Transverse colon (tissue), 4 donors: ENCODE results near the gene NNAT. TPM values are rescaled to one million over a fixed set of nuclear protein-coding genes. Genes with fewer than 3 reads are reported as not detected.

Experiments
- DNase-seq: peaks from one replicate; pipeline ENCODE4 v3.0.0-alpha.2; 2019
- H3K27ac ChIP-seq, 4 donors: fragments of 200-600 bp; sonication (generic); 2 replicates each; pipeline ENCODE4 v1.5.1; 2016 to 2018; ENCODE audit warnings: inconsistent platforms in 4 of 4
- H3K27me3 ChIP-seq: fragments of 200-600 bp; sonication (generic); 2 replicates; pipeline ENCODE4 v1.5.1; 2017; ENCODE audit warnings: inconsistent platforms
- H3K36me3 ChIP-seq, 4 donors: fragments of 200-600 bp; sonication (generic); 2 replicates each; pipeline ENCODE4 v1.5.1; 2017 to 2019; ENCODE audit warnings: inconsistent platforms in 4 of 4
- H3K4me1 ChIP-seq, 4 donors: fragments of 200-600 bp; sonication (generic); 2 replicates each; pipeline ENCODE4 v1.5.1; 2017 to 2020; ENCODE audit warnings: inconsistent platforms in 4 of 4
- H3K4me3 ChIP-seq, 4 donors: fragments of 200-600 bp; sonication (generic); 1 replicate in 1 of 4; 2 replicates in 3 of 4; pipeline versions ENCODE4 v1.5.1 to v1.6.1; 2017 to 2019; ENCODE audit warnings: inconsistent platforms in 4 of 4
- H3K9me3 ChIP-seq, 2 donors: fragments of 200-600 bp; sonication (generic); 2 replicates each; pipeline ENCODE4 v1.5.1; 2017 to 2019; ENCODE audit warnings: inconsistent platforms in 2 of 2
- CTCF ChIP-seq, 5 experiments: fragments of 200-600 bp in 3 of 5; fragments of 450-650 bp in 2 of 5; sonication (generic) in 3 of 5; IDR thresholded peaks; 1 replicate in 2 of 5; 2 replicates in 3 of 5; pipeline ENCODE4 v1.5.1; 2016 to 2017; ENCODE audit warnings: antibody characterized with exemption in 5 of 5, inconsistent platforms in 3 of 5, mild to moderate bottlenecking in 2 of 5, moderate library complexity in 1 of 5
- EP300 ChIP-seq: sonication (generic); formaldehyde crosslinking; IDR thresholded peaks from one replicate; pipeline ENCODE4 v1.6.1; 2017; ENCODE audit warnings: antibody characterized with exemption, low read depth
- POLR2A ChIP-seq: fragments of 450-650 bp; IDR thresholded peaks from one replicate; pipeline ENCODE4 v1.6.1; 2016; ENCODE audit warnings: antibody characterized with exemption, mild to moderate bottlenecking, moderate library complexity
- POLR2AphosphoS5 ChIP-seq, 3 donors: sonication (generic); formaldehyde crosslinking; IDR thresholded peaks; one replicate each; pipeline ENCODE4 v1.6.1; 2016; ENCODE audit warnings: antibody characterized with exemption in 3 of 3
- WGBS, 2 donors: methylation state at CpG; one replicate each; pipeline ENCODE4 v1.1.5; 2018; ENCODE audit warnings: low coverage in 1 of 2; 5-methylcytosine and 5-hydroxymethylcytosine counted together
- in situ Hi-C, 4 donors: fragments of 200-750 bp; cut with MboI; loops; one replicate each; pipeline versions ENCODE4 v1.15.0 to v1.15.1; 2017; ENCODE audit warnings: low sequenced_read_pairs in 3 of 4, low pct_ligation_motif_present in 1 of 4, low pct_unique_long_range_greater_than_20kb in 1 of 4
- intact Hi-C: fragments of 100-400 bp; cut with DNase I; formaldehyde crosslinking; loops from one replicate; pipeline ENCODE4 v1.15.1; 2023; ENCODE audit warnings: low total_unique reads
- total RNA-seq, 4 donors: library from RNA; depleted of rRNA; stranded (reverse); fragments of >200 nt; gene quantifications; one replicate each; pipeline ENCODE4 v1.1.0, GENCODE V29; 2016

Gene NNAT
- total RNA-seq, 4 donors from 2014 or later = 11.3 to 33.0 (median 14.3) TPM

GRCh38 chr20:37564016-37564387 is 43.0 kb downstream of the NNAT start:
- no peak for TF ChIP-seq POLR2A
- TF ChIP-seq CTCF (IDR thresholded peaks at IDR 0.05) = no peak
- no peak for TF ChIP-seq EP300
- TF ChIP-seq POLR2AphosphoS5 (IDR thresholded peaks at IDR 0.05) = no peak
- intact Hi-C loops = no loop called here
- Histone ChIP-seq H3K9me3 (no peaks in the 10 kb centered on the region), H3K27me3 (peaks cover 82% of the 10 kb centered on the region), H3K27ac (no peak overlapping the region), H3K36me3 (no peaks in the 10 kb centered on the region), H3K4me1 (peaks cover 4 to 5% (median 5%) of the 10 kb centered on the region in 4 donors), H3K4me3 (no peak overlapping the region)
- no peak for DNase-seq
- WGBS, 2 donors = 0 to 34% methylated on average over 1 to 15 of the region's 19 CpGs
- in situ Hi-C loops = loop anchor here in 3 of 4 donors (25.0 kb wide), 2 partner anchors 423 to 673 kb away; no protein-coding TSS in a partner anchor

DNA sequence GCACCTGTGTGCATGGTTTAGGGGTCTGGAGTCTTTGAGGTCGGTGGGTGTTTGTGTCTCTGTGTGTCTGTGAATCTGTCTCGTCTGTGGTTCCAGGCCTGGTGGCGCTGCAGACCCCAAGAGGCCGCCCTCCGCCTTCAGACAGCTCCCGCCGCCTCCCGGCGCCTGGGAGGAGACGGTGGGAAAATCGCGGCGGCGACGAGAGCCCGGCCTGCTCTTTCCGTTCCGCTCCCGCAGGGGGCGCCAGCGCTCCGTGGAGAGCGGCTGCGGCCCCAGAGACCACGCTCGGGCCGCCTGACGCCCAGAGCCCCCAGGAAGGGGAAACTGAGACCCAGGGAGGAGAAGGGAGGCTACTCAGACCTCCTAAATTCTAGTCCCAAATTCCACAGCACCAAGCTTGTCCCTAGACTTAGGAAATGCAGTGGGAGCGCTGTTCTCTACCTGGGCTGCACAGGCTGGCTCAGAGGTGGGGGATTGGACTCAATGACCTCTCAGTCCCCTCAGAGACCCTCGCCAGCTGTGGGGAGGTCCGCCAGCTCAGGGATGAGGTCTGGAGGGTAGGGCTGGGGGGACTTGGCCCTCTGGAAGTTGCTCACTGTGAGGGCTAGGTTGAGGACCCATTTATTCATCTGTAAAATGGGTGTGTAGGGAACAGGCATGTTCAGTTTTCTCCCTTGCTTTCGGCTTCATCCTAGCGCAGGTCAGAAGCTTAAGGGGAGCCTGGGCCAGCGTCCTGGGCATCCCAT is 43.5 kb downstream of the NNAT start:
- H3K27me3 ChIP-seq = peaks cover 88% of the 10 kb centered on the region
- H3K4me3 ChIP-seq = no peak overlapping the region
- in situ Hi-C loops = loop anchor here in 3 of 4 donors (25.0 kb wide), 2 partner anchors 423 to 673 kb away; no protein-coding TSS in a partner anchor
- TF ChIP-seq CTCF (IDR thresholded peaks at IDR 0.05) (peak; percentile 71 to 89 (median 85)), POLR2AphosphoS5 (IDR thresholded peaks at IDR 0.05) (no peak)
- no peak overlapping the region for H3K27ac ChIP-seq
- H3K9me3 ChIP-seq = no peaks in the 10 kb centered on the region
- DNase-seq = peak; percentile 44
- intact Hi-C loops = loop anchor here (5.0 kb wide), 1 partner anchor 428 kb away; no protein-coding TSS in a partner anchor
- peaks cover 4 to 5% (median 5%) of the 10 kb centered on the region in 4 donors for H3K4me1 ChIP-seq
- 52% methylated on average over 6 of the region's 34 CpGs; no CpG with 5 or more reads in 1 of the 2 donors for WGBS, 2 donors
- H3K36me3 ChIP-seq = no peaks in the 10 kb centered on the region

DNA sequence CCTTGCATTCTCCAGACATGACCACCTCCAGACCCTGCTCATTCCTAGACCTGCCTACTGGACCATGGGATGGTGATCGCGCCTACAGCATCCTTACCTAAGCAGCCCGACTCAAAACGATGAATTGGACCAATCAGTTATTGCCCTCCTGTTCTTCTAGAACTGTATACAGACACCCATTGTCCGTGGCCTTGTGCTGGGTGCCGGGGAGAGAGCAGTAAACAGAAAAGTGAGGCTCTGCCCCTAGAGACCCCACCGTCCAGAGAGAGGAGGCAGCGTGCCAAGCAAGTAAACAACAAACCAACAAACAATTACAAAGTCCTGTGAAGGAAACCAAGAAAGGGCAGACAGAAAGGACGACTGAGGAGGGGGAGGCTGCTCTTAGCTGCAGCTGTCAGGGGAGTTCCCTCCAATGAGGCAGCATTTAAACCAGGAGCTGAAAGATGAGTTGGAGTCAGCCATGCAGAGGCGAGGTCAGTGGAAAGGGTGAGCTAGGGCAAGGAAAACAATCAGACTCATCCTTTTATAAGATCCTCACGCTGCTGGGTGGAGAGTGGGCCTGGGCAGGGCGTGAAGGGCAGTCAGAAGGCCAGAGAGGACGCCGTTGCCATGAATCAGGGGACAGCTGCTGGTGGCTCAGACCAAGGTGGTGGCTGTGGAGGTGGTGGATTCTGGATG is 44.2 kb downstream of the NNAT start:
- Histone ChIP-seq H3K4me1 (peaks cover 4 to 5% (median 5%) of the 10 kb centered on the region in 4 donors), H3K36me3 (no peaks in the 10 kb centered on the region), H3K27ac (no peak overlapping the region), H3K27me3 (peaks cover 91% of the 10 kb centered on the region), H3K9me3 (no peaks in the 10 kb centered on the region), H3K4me3 (no peak overlapping the region)
- WGBS, 2 donors = 62% methylated on average over 14 of the region's 14 CpGs; no CpG with 5 or more reads in 1 of the 2 donors
- in situ Hi-C loops (loop anchor here in 3 of 4 donors (25.0 kb wide), 2 partner anchors 422 to 672 kb away; no protein-coding TSS in a partner anchor), intact Hi-C loops (loop anchor here (5.0 kb wide), 1 partner anchor 427 kb away; no protein-coding TSS in a partner anchor)
- DNase-seq = no peak
- TF ChIP-seq POLR2AphosphoS5 (IDR thresholded peaks at IDR 0.05) = no peak
- TF ChIP-seq POLR2A = no peak
- TF ChIP-seq CTCF (IDR thresholded peaks at IDR 0.05) = no peak
- no peak for TF ChIP-seq EP300

DNA sequence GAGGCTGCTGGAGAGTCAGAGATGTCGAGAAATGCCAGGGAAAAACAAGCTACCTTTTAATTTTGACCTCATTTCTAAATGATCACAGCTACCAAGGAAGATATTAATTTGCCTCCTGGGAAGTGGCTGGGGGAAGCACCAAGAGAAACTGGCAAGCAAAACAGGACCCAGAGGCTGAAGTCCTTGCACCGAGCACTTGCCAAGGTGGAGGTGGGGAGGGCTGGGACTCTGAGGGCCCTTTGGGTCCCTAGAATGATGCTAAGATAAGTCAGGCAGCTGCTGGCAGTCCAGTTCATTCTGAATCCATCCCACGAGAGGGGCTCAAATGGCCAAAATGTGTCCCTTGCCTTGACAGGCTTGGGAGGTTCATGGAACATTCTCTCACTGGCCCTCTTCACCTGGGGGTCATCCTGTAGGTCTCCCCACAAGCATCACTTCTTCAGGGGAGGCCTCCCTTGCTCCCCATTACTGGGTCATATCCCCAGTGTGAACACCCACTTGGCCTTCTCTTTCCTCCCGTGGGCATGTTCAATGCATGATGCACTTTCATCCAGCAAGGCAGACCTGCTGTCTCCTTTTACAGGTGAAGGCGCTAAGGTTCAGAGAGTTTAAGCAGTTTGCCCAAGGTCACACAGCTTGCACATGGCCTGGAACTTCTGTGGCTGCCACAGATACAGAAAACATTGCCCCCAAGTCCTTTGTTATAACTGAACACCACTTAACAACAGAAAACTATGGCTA is 45.7 kb downstream of the NNAT start:
- Histone ChIP-seq H3K27ac (no peak overlapping the region), H3K36me3 (no peaks in the 10 kb centered on the region), H3K4me3 (no peak overlapping the region), H3K27me3 (peaks cover 97% of the 10 kb centered on the region), H3K4me1 (peaks cover 4 to 5% (median 5%) of the 10 kb centered on the region in 4 donors), H3K9me3 (no peaks in the 10 kb centered on the region)
- no peak for DNase-seq
- 61 to 100% methylated on average over 1 to 5 of the region's 5 CpGs for WGBS, 2 donors
- in situ Hi-C loops = loop anchor here in 3 of 4 donors (25.0 kb wide), 2 partner anchors 421 to 671 kb away; no protein-coding TSS in a partner anchor
- no peak for TF ChIP-seq CTCF (IDR thresholded peaks at IDR 0.05)
- no peak for TF ChIP-seq POLR2A
- no peak for TF ChIP-seq EP300
- TF ChIP-seq POLR2AphosphoS5 (IDR thresholded peaks at IDR 0.05) = no peak
- intact Hi-C loops = loop anchor here (5.0 kb wide), 1 partner anchor 426 kb away; no protein-coding TSS in a partner anchor
